HG03439 (cell line): ENCODE measurements around the gene GH2.
"Not testable (repeated sequence)": the region's sequence is repeated elsewhere in the genome, so short reads cannot be mapped to it uniquely, and the experiment has no call there.

Experiments
- ATAC-seq: cut with Tn5 transposase; IDR thresholded peaks from one replicate; pipeline ENCODE4 v1.9.1; 2021; ENCODE audit warnings: mild to moderate bottlenecking, moderate library complexity; ENCODE audit not compliant: unreplicated experiment

GH2 gene

GRCh38 chr17:63874693-63875092 is 7.1 kb downstream of the GH2 start:
- ATAC-seq = not testable (repeated sequence)

- not testable (repeated sequence) for ATAC-seq
Measured at GRCh38 chr17:63874061-63874626, 7.6 kb downstream of the GH2 start.

GRCh38 chr17:63873577-63873976 is 8.2 kb downstream of the GH2 start, which contains the start of gene CSH2:
Gene CSH2 (minus strand): TSS chr17:63873677. CDS start chr17:63873614, 63 bp downstream.
- ATAC-seq = not testable (repeated sequence)

- ATAC-seq = not testable (repeated sequence)
Measured at GRCh38 chr17:63871646-63872365, 9.9 kb downstream of the GH2 start.

GRCh38 chr17:63870292-63870665 is 11.5 kb downstream of the GH2 start:
- ATAC-seq = not testable (repeated sequence)

- ATAC-seq = not testable (repeated sequence)
Measured at GRCh38 chr17:63869491-63870291, 12.1 kb downstream of the GH2 start.

GRCh38 chr17:63866625-63867024 is 15.1 kb downstream of the GH2 start:
- ATAC-seq = not testable (repeated sequence)

- ATAC-seq = no peak
Measured at GRCh38 chr17:63859257-63859656, 22.5 kb downstream of the GH2 start.

GRCh38 chr17:63856425-63856824 is 25.3 kb downstream of the GH2 start:
- not testable (repeated sequence) for ATAC-seq

- no peak for ATAC-seq
Measured at GRCh38 chr17:63855185-63855584, 26.6 kb downstream of the GH2 start.

GRCh38 chr17:63854709-63855108 is 27.0 kb downstream of the GH2 start:
- ATAC-seq = no peak

GRCh38 chr17:63853260-63853659 is 28.5 kb downstream of the GH2 start:
- ATAC-seq = no peak

GRCh38 chr17:63850401-63850800 is 31.3 kb downstream of the GH2 start:
- no peak for ATAC-seq

GRCh38 chr17:63848834-63849689 is 32.7 kb downstream of the GH2 start:
- peak; percentile 68 for ATAC-seq

- no peak for ATAC-seq
Measured at GRCh38 chr17:63847525-63848249, 34.1 kb downstream of the GH2 start.

GRCh38 chr17:63845509-63845908 is 36.2 kb downstream of the GH2 start:
- no peak for ATAC-seq

- ATAC-seq = no peak
Measured at GRCh38 chr17:63843910-63844677, 37.6 kb downstream of the GH2 start.

- ATAC-seq = not testable (repeated sequence)
Measured at GRCh38 chr17:63843387-63843888, 38.3 kb downstream of the GH2 start.
